GOT3 (cell line): ENCODE data around the gene INTS11.
"Not testable (repeated sequence)": the region's sequence is repeated elsewhere in the genome, so short reads cannot be mapped to it uniquely, and the experiment has no call there.

Source experiments
- DNase-seq: peaks from one replicate; lab custom pipeline; 2025; ENCODE audit warnings: mixed read lengths; lab: John Stamatoyannopoulos, UW

INTS11 gene

DNA sequence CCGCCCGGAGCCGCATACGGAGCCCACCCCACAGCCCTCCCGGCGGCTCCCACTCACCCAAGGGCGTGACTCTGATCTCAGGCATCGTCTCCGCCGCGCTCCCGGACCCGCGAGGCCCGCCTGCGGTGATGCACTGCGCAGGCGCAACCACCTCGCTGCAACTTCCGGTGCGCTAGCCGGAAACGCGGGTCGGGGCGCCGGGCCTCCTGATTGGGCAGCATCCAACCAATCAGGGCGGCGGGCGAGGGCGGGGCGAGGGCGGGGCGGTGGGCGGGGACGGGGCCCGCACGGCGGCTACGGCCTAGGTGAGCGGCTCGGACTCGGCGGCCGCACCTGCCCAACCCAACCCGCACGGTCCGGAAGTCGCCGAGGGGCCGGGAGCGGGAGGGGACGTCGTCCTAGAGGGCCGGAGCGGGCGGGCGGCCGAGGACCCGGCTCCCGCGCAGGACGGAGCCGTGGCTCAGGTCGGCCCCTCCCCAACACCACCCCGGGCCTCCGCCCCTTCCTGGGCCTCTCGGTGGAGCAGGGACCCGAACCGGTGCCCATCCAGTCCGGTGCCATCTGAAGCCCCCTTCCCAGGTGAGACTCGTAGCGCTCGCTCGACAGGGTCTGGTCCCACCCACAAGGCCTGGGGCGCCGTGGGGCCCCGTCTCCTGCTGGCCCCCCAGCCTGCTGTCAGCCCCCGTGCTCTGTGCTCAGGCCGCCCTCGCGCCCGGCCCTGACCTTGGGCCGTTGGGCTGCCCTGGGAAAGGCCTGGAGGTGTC, at the start of gene INTS11, which contains the start of gene CPTP:
TSS of gene INTS11 (minus strand) at position 137 of the 764 bp plus-strand sequence. CDS start at position 85, 52 bp downstream.
TSS of gene CPTP (plus strand) at position 279 of the 764 bp plus-strand sequence. CDS start 2,109 bp downstream, outside the sequence.
- peak; percentile 75 for DNase-seq

DNA sequence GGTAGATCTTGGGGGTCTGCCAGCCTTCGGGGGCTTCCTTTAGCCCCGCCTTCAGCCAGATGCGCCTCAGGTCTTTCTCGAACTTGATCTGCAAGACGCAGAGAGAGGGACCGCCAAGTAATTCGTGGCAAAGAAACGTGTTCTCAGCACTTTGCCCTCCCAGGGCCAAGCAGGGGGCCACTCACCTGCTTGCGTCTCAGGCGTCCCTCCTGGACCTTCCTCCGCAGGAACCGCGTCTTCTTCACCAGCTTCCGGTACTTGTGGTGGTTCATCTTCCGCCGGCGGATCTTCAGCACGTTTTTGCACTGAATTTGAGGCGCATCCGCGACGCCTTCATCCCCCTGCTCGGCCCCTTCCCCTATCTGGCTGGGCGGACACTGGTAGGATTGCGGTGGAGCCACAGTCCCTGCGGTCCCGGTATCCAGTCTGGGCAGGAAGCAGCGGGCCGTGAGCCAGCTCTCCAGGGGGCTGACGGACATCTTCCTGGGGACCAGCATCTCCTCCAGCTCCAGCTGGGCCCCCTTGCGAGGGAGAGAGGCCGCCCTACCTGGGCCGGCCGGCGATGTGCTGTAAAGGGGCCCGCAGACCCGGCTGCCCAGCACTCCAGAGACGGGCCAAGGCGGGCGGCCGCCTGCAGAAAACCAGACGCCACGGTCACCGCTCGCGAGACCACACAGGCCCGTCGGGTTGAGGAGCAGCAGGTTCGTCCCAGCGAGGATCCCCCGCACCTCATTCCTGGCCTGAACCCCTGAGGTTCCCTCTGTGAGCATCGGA, 49.5 kb upstream of the INTS11 start:
- DNase-seq = no peak

DNA sequence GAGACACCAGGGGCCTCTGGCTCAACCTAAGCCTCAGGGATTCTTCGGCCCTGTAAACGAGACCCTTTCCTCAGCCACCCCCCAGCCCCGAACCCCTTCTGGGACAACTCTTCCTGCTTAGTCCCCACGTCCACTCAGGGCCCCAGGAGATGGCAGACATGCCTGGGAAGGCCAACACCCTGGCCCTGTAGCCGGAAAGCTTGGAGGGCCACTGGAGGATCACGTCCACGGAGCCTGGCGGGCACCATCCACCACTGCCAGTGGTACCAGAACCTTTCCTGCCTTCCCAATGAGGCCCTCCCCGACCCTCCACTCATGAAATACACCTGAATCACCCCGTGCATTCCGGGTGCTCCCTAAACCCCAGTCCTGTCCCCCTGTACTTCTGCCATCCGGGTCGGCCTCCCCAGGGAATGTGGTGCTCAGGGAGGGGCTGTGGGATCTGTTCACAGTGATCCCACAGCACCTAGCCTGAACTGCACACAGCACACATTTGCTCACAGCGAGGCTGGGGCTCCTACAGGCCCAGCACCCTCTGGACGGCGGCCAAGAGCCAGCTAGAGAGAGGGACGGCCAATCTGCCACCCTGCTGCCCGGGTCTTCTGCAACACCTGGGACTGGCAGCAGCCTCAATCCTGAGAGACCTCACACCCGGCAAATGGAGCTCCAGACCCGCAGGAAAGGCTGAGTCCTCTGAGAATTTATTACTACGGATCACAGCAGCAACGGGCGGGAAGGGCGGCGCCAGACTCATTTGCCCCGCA, 48.8 kb upstream of the INTS11 start:
- DNase-seq = no peak

DNA sequence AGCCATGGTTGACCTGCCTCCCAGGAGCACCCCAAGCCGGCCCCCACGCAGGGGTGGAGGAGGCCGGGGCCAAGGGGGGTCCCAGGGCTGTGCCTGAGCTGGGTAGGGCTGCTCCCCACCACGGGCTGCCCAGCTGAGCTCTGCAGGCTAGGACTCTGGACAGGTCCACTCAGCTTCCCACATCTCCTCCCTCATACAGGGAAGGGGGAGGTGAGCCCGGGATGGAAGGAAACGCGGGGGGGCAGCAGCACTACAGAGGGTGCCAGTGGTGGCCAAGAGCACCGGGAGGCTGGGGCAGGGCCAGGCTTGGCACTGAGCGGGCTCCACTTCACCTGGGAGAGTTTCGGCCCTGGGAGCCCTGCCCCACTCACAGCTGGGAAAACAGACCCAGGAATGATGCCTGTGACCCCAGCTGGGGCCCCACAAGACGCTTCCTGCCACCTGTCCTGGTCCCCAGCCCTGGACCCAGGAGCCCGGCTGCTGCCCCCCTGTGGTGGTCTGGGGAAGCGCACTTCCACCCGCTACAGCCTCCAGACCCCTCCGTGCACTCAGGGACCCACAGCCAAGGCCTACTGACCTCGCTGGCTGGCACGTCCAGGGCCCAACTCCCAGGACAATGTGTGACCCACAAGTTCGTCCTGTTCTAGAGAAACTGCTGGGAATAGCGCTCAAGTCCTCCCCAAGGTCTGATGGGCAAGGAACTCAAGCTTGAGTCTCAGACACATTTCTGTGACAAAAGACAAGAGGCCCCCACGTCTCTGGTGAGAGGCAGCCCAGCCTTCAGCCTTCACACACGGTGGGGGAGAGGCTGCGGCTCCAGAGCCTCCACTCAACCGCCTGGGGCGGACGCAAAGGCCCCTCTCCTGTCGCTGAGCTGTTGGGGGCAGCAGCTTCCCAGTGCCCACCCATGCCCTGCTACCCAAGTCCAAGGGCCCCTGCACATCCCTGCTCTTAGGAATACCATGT, 47.6 kb upstream of the INTS11 start:
- DNase-seq = no peak

DNA sequence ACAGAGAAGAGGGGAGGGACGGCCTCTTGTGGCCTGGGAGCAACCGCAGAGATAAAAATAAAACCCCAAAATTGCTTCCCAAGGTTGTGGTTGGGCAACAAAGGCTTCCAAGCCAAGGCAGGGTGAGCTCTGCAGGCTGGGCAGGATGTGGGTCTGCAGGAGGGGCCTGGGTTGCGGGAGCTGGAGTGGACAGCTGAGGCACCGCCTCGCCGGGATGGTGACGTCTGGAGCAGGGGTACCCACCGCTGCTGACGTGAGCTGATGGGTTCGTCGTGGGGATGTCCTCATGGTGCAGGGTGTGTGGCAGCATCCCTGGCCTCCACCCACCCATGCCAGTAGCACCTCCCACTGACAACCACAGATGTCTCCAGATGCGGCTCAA, 46.9 kb upstream of the INTS11 start:
- DNase-seq = no peak

DNA sequence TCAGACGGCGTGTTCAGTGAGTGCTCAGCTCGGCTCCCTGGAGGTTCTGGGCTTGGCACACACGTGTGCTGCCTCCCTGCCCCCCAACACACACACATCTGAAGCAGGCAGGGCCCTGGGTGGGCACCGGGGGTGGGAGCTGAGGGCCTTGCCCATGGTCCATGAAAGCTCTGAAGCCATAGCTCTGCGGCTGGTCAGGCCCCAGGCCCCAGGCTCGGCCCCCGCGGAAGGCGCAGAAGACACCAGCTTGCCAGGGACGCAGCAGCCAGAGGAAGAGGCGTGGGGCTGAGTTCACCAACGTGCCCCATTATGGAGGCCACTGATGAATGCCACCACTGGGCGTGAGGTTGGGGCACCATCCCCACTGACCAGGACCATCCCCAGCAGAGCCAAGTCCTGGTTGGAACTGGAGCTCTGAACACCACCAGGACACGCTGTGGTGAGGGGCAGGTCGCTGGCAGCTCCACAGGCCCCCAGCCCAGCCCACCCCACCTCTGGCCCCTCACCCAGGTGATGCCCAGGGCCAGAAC, 46.4 kb upstream of the INTS11 start:
- DNase-seq = no peak

DNA sequence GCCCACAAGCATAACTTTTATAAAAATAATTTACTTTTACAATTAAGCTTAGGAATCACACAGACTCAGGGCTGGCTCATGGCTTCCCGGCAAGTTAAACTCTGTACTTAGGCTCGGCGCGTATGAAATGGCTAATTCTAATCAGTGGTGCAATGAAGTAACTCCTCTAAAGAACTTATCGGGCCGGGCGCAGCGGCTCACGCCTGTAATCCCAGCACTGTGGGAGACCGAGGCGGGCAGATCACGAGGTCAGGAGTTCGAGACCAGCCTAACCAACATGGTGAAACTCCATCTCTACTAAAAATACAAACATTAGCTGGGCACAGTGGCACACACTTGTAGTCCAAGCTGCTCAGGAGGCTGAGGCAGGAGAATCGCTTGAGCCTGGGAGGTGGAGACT, 45.6 kb upstream of the INTS11 start:
- not testable (repeated sequence) for DNase-seq

DNA sequence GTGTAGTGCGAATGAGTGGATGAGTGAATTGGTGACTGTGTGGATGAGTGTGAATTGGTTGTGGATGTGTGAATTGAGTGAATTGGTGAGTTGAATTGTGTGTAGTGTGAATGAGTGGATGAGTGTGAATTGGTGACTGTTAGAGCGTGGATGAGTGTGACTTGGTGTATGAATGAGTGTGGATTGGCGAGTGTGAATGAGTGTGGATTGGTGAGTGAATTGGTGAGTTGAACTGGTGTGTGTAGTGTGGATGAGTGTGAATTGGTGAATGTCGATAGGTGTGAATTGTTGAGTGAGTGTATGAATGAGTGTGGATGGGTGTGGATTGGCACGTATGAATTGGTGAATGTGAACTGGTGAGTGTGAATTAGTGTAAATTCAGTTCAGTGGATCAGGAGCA, 42.9 kb upstream of the INTS11 start:
- no peak for DNase-seq

DNA sequence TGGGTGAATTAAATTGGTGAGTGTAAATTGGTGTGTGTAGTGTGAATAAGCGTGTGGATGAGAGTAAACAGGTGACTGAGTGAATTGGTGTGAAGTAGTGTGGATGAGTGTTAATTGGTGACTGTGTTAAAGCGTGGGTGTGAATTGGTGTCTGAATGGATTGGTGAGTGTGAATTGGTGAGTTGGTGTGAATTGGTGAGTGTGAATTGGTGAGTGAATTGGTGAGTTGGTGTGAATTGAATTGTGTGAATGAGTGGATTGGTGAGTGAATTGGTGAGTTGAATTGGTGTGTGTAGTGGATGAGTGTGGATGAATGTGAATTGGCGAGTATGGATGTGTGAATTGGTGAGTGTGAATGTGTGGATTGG, 42.2 kb upstream of the INTS11 start:
- no peak for DNase-seq

DNA sequence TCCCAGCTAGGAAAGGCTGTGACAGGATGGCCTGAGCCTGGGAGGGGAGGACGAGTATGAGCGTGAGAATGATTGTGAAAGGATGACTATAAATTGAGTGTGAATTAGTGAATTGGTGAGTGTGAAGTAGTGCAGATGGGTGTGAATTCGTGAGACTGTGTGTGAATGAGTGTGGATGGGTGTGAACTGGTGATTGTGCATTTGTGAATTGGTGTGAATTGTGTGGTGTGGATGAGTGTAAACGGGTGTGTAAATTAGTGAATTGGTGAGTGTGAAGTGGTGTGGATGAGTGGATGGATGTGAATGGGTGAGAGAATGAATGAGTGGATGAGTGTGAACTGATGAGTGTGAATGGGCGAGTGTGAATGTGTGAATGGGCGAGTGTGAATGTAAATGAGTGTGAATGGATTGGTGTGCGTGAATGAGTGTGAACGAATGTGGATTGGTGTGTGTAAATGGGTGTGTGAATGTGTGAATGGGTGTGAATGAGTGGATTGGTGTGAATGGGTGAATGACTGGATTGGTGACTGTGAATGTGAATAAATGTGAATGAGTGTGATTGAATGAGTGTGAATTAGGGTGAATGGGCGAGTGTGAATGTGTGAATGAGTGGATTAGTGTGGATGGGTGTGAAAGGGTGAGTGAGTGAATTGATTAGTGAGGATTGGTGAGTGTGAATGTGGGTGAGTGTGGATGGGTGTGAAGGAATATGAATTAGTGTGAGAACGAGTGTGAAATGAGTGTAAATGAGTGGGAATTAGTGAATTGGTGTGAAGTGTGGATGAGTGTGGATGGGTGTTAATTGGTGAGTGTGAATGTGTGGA, 41.6 kb upstream of the INTS11 start:
- DNase-seq = no peak

DNA sequence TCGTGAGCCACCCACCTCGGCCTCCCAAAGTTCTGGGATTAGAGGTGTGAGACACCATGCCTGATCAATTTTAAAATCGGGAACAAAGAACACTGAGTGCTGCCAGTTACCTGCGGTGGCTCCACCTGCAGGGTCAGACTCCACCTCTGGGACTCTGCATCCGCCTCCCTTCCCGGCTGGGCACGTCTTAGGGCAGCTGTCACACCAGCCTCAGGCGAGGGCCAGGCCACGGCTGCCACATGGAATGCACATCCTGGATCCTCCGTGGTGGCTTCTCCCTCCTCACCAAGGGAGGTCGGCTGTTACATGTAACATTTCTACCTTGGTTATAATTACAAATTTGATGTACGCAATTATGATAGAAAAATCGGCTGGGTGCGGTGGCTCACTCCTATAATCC, 39.8 kb upstream of the INTS11 start:
- no peak for DNase-seq

DNA sequence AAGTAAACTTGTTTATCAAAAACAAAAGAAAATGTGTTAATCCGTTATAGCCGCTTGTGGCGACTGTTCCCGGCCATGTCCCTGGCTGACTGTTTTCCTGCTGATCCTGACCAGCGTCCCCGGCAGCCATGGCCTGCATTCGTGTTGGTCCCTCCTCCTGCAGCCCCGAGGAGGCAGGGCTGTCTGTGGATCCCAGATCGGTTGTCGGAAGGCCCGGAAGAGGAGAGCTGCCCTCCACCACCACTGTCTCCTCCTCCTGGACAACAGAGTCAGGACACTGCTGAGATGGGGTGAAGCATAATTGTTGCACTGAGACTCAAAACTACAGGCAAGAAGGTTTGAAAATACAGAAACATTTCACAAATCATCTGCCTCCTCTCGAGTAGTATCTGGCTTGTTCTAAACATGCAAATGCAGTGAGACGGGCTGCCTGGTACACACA, 37.5 kb upstream of the INTS11 start:
- DNase-seq = no peak

DNA sequence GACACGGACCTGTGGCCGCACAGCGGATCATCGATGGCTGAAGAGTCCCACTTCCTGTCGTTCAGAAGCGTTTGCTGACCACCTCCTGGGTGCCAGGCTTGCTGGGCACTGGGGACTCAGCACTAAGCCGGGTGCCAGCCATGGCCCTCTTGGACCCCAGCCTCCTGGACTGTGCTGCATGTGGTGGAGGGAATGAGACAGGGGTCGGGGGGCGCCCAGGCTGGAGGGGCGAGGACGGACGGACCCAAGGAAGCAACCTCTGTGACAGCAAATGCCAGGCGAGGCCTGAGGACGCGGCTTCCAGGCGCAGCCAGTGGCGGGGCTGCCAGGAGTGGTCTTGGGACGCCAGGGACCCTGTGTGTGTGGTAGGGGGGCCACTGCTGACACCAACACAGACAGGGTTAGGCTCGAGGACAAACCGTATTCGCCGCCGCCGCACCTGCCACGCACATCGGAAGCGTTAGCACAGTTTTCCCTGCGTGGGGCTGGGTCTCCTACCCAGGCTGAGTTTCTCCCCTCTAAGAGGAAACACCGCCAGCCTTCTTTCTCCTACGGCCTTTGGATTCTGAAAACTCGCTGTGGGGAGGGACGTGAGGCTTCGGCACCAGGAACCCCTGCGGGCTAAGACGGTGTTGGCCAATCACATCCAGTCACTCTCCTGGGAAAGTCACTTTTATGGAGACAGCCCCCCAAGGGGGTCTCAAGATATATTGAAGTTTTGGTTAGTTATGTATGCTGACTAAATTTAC, 36.9 kb upstream of the INTS11 start:
- DNase-seq = no peak

DNA sequence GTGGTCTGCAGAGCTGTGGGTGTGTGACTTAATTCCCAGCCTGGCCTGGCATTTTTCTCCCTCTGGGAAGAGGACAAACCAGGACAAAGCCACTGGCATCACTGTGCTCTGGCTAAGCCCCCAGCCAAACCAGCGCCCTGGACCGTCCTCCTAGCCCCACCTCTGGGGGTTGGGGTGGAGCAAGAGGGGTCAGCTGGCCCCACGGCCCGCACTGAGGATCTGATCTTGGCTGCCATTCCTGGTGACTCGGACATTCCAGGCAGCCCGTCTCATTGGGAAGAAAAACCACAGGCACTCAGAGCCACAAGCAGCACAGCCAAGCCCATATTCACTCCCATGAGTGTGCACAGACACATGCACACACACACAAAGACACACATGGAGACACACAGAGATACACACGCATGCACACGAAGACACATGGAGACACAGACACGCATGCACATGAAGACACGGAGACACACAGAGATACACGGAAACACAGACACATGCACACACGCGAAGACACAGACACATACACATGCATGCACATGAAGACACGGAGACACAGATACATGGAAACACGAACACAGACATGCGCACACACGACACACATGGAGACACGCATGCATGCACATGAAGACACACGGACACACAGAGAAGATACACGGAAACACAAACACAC, 36.2 kb upstream of the INTS11 start:
- DNase-seq = peak; percentile 70

DNA sequence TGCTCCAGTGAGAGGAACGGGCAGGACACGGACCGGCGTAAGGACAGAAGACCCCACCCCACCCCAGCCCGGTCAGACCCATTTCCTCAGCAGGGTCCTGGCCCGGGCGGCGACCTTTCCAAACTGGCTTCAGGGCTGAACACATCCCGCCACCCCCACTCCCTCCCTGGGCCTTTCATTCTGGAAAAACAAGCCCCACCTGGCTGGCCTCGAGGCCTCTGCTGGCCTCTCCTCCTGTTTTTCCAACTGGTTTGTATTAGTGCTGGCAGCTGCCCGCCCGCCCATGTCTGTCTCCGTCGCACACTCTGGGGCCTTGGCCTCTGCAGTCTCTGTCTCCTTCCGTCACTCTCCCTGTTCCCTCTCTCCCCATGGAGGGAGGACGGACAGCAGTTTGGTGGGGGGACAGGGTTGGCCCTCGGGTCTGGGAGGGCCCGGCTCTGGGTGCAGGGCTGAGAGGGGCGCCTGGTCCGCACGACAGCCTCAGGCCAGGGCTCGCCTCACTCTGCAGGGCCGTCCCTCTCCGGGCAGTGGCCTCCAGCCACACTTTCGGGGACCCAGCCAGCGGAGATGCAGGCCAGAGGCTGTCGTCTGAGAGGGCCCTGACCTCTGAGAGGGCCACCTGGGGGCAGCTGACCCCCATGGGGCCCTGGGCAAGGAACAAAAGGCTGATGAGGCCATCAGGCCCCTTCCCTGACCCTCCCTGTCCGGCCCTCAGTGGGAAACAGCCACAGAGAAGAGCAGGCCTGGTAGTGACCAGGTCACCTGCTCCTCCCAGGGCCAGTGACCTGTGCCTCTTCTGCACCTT, 35.4 kb upstream of the INTS11 start:
- no peak for DNase-seq

DNA sequence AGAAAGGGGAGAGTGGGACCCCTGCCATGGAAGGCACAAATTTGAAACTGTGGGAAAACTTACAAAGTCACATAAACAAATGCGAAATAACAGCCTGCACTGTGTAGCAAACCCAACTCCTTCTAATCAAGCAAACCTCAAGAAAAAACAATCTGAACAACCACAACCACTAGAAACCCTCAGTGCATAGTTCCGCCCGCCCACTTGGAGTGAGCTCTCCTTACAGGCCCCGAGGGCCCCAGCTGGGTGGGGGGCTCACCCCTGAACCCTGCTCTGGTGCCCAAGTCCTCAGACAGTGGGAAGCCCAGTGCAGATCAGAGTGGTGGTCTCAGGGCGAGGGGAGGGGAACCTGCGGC, 34.8 kb upstream of the INTS11 start:
- no peak for DNase-seq

DNA sequence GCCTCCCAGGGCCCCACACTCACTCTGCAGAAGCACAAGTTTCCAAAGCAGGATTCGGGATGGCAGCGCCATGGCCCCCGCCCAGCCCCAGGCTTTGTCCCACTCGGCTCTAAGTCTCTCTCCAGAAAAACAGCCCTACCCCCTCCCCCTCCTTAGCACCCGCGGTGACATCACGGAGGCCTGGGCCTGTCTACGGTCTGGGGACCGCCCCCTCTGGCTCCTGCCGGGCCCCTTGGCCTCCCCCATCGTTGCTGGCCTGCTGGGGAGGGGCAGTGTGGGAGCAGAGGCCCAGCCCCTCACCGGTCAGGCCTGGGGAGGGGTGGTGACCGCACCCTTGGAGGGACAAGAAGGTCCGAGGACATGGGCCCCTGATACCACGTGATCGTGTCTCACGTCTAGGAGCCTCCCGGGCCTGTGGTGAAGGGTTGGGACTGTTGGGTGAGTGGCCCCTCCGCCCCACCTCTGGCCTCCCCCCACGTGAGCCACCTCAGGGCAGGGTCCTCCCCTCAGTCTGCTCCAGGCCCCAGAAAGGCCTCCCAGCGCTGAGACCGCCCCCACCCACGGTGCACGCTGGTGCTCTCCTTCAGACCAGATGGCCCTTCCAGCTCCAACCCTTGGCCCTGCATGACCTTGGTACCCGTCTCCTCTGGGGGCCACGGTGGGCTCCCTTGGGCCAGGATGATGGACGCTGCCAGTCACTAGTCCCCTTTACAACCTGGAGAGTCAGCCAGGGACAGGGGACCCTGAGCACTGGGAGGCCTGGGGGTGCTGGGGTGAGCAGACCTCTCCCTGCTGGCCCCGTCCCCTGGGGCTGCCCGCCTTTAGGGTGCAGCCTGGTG, 34.2 kb upstream of the INTS11 start, which contains the start of gene MXRA8:
TSS of gene MXRA8 (minus strand) at position 123 of the 839 bp plus-strand sequence. CDS start at position 72, 51 bp downstream.
- DNase-seq = peak; percentile 76
